IPS-NIHi11 (cell line): ENCODE results near the gene OR1F1.
A peak's percentile ranks its signal among the peaks of the same experiment; 100 is the strongest.
"Not testable (repeated sequence)": the region's sequence is repeated elsewhere in the genome, so short reads cannot be mapped to it uniquely, and the experiment has no call there.

Experiments used
- DNase-seq: peaks from one replicate; pipeline ENCODE4 v3.0.0; 2012; ENCODE audit warnings: mixed read lengths, low spot score

Gene OR1F1

GRCh38 chr16:3150346-3151218 is 37.4 kb upstream of the OR1F1 start:
- peak; percentile 95 for DNase-seq

GRCh38 chr16:3152027-3152276 is 36.1 kb upstream of the OR1F1 start:
- DNase-seq, result no peak

- DNase-seq, result peak; percentile 61
Observed at GRCh38 chr16:3152277-3152990, 35.6 kb upstream of the OR1F1 start.

- no peak for DNase-seq
Observed at GRCh38 chr16:3152991-3153368, 35.0 kb upstream of the OR1F1 start.

GRCh38 chr16:3155181-3155580 is 32.8 kb upstream of the OR1F1 start:
- no peak for DNase-seq

GRCh38 chr16:3155972-3156371 is 32.0 kb upstream of the OR1F1 start:
- no peak for DNase-seq

- no peak for DNase-seq
Observed at GRCh38 chr16:3157229-3158025, 30.6 kb upstream of the OR1F1 start.

- no peak for DNase-seq
Observed at GRCh38 chr16:3158026-3158509, 29.9 kb upstream of the OR1F1 start.

- DNase-seq, result peak; percentile 81
Observed at GRCh38 chr16:3158510-3159314, 29.3 kb upstream of the OR1F1 start.

- DNase-seq, result no peak
Observed at GRCh38 chr16:3161235-3162018, 26.6 kb upstream of the OR1F1 start.

GRCh38 chr16:3164121-3164991 is 23.6 kb upstream of the OR1F1 start:
- no peak for DNase-seq

- no peak for DNase-seq
Observed at GRCh38 chr16:3165111-3165822, 22.7 kb upstream of the OR1F1 start.

GRCh38 chr16:3166505-3166886 is 21.5 kb upstream of the OR1F1 start:
- DNase-seq, result no peak

GRCh38 chr16:3168729-3169128 is 19.3 kb upstream of the OR1F1 start:
- not testable (repeated sequence) for DNase-seq

- peak; percentile 34 for DNase-seq
Observed at GRCh38 chr16:3170440-3171180, 17.4 kb upstream of the OR1F1 start.

GRCh38 chr16:3171181-3171854 is 16.7 kb upstream of the OR1F1 start:
- DNase-seq, result peak; percentile 50

- DNase-seq, result peak; percentile 41
Observed at GRCh38 chr16:3171855-3172593, 16.0 kb upstream of the OR1F1 start.
